ENCODE measurements around the gene FSTL1. TPM values are rescaled to one million over a fixed set of nuclear protein-coding genes. Genes with fewer than 3 reads are reported as not detected.

FSTL1 gene
- total RNA-seq, 1 donor from 2014 or later, result 790 TPM

DNA sequence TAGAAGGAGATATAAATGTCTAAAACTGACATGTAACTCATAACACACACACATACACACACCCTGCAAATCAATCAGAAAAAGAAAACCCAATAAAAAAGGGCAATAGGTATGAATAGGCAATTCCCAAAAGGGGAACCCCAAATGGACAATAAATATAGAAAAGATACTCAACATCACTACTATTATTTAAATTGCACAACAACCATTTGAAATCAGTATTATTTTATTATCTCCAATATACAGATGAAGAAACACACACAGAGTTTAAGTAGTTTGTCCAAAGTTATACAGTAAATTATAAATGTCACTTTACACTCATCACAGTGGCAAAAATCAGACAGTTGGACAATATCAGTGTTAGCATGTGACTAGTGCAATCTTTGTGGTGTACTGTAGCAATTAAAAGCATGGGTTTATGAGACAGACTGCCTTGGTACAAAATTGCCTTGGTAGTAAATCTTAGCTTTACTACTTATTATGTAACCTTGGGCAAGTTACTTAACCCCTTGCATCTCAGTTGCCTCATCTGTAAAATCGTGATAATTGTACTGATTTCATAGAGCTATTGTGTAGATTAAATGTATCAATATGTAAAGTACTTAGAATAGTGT lies 3.4 kb upstream of the FSTL1 start:
- intact Hi-C loops (cut with DNase I), result no loop called here
- H3K36me3 ChIP-seq, result peaks cover 0 to 3% of the 10 kb centered on the region in 2 donors
- peaks cover 3 to 6% of the 10 kb centered on the region in 2 donors for H3K4me1 ChIP-seq
- H3K27me3 ChIP-seq, result no peaks in the 10 kb centered on the region
- no peak overlapping the region for H3K27ac ChIP-seq
- H3K9me3 ChIP-seq, result no peaks in the 10 kb centered on the region
- H3K4me3 ChIP-seq, result no peak overlapping the region
- TF ChIP-seq, protein P1, sequence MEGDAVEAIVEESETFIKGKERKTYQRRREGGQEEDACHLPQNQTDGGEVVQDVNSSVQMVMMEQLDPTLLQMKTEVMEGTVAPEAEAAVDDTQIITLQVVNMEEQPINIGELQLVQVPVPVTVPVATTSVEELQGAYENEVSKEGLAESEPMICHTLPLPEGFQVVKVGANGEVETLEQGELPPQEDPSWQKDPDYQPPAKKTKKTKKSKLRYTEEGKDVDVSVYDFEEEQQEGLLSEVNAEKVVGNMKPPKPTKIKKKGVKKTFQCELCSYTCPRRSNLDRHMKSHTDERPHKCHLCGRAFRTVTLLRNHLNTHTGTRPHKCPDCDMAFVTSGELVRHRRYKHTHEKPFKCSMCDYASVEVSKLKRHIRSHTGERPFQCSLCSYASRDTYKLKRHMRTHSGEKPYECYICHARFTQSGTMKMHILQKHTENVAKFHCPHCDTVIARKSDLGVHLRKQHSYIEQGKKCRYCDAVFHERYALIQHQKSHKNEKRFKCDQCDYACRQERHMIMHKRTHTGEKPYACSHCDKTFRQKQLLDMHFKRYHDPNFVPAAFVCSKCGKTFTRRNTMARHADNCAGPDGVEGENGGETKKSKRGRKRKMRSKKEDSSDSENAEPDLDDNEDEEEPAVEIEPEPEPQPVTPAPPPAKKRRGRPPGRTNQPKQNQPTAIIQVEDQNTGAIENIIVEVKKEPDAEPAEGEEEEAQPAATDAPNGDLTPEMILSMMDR (IDR thresholded peaks at IDR 0.05), result no peak
- no peak for DNase-seq (ENCODE audit: low spot score in 2 of 2)

DNA sequence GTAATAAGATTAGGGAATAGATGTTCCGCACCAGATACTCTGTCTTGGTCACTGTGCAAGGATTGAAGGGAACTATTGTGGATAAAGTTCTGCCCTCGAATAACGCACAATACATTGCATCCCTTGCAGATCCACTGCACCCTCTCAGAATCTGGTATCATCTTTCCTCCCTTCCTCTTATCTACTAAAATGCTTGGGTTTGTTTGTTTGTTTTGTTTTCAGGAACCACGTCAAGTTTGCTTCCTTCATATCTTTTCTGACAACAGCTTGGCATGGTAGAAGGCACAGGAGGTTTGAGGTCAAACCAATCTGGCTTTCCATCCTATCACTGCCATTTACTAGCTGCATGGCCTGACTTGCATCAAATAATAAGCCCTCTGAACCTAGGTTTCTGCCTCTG lies 2.0 kb upstream of the FSTL1 start:
- no peaks in the 10 kb centered on the region for H3K27me3 ChIP-seq
- no peaks in the 10 kb centered on the region for H3K9me3 ChIP-seq
- H3K36me3 ChIP-seq, result peaks cover 0 to 3% of the 10 kb centered on the region in 2 donors
- intact Hi-C loops (cut with DNase I), result no loop called here
- H3K27ac ChIP-seq, result no peak overlapping the region
- H3K4me3 ChIP-seq, result no peak overlapping the region
- no peak for DNase-seq (ENCODE audit: low spot score in 2 of 2)
- TF ChIP-seq, protein P1 (IDR thresholded peaks at IDR 0.05), result no peak
- H3K4me1 ChIP-seq, result peaks cover 6 to 15% of the 10 kb centered on the region in 2 donors

DNA sequence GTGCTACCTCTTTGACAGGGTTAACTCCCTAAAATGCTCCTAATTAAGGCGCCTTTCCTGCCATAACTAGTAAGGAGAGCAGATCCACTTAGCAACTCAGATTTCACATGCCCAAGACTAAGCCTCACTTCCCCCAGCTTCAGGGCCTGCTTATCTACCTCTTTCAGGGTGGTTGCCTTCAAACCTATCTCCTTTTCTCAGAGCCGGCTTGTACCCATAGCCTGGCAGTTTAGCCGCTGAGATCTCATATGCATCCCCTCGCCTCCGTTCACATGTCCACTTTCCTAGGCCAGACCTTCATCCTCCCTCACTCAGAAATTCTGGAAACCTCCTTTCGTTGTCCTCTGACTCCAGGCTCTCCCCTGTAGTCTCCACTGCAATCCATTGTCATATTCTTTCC lies 1.0 kb upstream of the FSTL1 start:
- no peak for DNase-seq (ENCODE audit: low spot score in 2 of 2)
- intact Hi-C loops (cut with DNase I), result loop anchor here (1.0 to 2.0 kb wide), 4 partner anchors 17 to 55 kb away; no protein-coding TSS in a partner anchor
- H3K4me3 ChIP-seq, result peak overlapping the region; percentile 87 to 94
- H3K36me3 ChIP-seq, result peaks cover 0 to 3% of the 10 kb centered on the region in 2 donors
- H3K27me3 ChIP-seq, result no peaks in the 10 kb centered on the region
- peaks cover 16% of the 10 kb centered on the region in 2 donors for H3K4me1 ChIP-seq
- H3K9me3 ChIP-seq, result no peaks in the 10 kb centered on the region
- TF ChIP-seq, protein P1 (IDR thresholded peaks at IDR 0.05), result no peak
- H3K27ac ChIP-seq, result peak overlapping the region; percentile 98 to 99

DNA sequence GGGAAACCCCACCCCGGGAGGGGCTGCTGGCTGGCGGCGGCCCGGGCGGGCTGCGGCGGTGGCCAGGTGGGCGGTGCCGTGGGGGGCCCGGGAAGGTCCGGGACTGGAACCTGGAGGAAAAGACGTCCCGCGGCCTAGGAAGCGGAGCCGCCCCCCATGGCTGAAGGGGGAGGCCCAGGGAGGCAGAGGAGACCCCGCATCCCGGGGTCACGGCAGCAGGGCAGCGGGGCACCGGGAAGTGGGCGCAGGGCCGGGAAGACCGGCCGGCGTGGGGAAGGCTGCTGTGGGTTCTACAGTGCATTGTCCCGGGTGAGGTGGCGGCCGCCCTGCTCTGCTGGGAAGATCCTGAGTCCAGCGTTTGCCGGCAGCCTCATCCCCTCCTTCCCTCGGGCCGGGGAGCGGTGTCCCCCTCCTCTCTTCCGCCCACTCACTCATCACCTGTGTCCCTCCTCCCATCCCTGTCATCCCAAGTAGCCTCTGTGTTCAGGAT lies 525 bp upstream of the FSTL1 start:
- Histone ChIP-seq H3K36me3 (peaks cover 0 to 3% of the 10 kb centered on the region in 2 donors), H3K4me1 (peaks cover 16 to 21% of the 10 kb centered on the region in 2 donors), H3K4me3 (peak overlapping the region; percentile 87 to 94), H3K27me3 (no peaks in the 10 kb centered on the region), H3K9me3 (no peaks in the 10 kb centered on the region), H3K27ac (peak overlapping the region; percentile 98 to 99)
- intact Hi-C loops (cut with DNase I), result loop anchor here (1.0 to 2.0 kb wide), 4 partner anchors 17 to 55 kb away; no protein-coding TSS in a partner anchor
- TF ChIP-seq, protein P1 (IDR thresholded peaks at IDR 0.05), result no peak
- DNase-seq (ENCODE audit: low spot score in 2 of 2), result no peak

DNA sequence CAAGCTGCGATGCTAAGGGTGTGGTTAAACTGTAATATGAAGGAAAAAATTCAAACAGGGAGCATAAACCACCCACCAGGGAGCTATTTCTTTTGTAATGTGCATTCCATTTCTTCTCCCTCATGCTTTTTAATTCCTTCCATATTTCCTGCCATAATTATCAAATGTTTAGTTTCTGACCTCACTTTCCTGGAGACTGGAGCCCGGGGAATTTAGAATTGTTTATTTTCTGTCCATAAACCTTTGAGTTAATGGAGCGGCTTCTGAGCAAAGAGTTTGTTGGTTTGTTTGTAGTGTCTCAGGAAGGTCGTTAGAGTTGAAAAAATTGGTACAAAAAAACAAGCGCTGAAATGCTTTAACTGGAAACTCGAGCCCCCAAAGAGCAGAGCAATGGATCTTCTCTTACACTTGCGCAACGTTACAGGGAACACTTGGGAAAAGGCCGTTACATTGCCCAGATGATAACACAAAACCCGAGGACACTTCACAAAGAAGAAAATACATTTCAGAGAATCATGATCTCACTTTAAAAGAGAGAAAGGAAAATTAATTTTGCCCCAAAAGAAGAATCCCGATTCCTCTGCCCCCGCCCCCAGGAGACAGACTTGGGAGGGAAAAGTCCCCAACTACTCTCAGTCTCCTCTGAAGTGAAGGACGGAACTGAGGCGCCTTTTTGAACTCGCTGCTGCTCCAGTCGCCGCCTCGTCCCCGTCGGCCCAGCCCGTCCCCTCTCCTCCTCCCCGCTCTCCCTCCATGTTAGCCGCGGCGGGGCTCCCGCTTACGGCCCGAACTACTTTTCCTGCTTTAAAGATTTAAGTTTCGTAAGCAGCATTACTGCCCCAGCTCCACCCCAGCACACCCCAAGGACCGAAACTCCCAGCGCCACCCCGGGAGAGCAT lies 842 bp downstream of the FSTL1 start:
- no peak for DNase-seq (ENCODE audit: low spot score in 2 of 2)
- intact Hi-C loops (cut with DNase I), result loop anchor here (2.0 kb wide), 3 partner anchors 19 to 101 kb away; partner anchors contain the start of gene LRRC58
- Histone ChIP-seq H3K4me1 (peaks cover 16 to 30% of the 10 kb centered on the region in 2 donors), H3K27ac (peak overlapping the region; percentile 98 to 99), H3K27me3 (no peaks in the 10 kb centered on the region), H3K9me3 (no peaks in the 10 kb centered on the region), H3K36me3 (peaks cover 0 to 7% of the 10 kb centered on the region in 2 donors), H3K4me3 (peak overlapping the region; percentile 87 to 94)
- TF ChIP-seq, protein P1 (IDR thresholded peaks at IDR 0.05), result no peak
